Measurements from ENCODE around the gene YBX2. TPM values are rescaled to one million over a fixed set of nuclear protein-coding genes. Genes with fewer than 3 reads are reported as not detected.

YBX2 gene
- polyA plus RNA-seq, 1 experiment = 0.02 TPM

GRCh38 chr17:7289256-7290032 is 5.0 kb downstream of the YBX2 start:
- H3K27ac ChIP-seq (ENCODE audit: low read depth, low read length) = no peak overlapping the region
- TF ChIP-seq, protein P1, sequence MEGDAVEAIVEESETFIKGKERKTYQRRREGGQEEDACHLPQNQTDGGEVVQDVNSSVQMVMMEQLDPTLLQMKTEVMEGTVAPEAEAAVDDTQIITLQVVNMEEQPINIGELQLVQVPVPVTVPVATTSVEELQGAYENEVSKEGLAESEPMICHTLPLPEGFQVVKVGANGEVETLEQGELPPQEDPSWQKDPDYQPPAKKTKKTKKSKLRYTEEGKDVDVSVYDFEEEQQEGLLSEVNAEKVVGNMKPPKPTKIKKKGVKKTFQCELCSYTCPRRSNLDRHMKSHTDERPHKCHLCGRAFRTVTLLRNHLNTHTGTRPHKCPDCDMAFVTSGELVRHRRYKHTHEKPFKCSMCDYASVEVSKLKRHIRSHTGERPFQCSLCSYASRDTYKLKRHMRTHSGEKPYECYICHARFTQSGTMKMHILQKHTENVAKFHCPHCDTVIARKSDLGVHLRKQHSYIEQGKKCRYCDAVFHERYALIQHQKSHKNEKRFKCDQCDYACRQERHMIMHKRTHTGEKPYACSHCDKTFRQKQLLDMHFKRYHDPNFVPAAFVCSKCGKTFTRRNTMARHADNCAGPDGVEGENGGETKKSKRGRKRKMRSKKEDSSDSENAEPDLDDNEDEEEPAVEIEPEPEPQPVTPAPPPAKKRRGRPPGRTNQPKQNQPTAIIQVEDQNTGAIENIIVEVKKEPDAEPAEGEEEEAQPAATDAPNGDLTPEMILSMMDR (IDR thresholded peaks at IDR 0.05; ENCODE audit: low read depth, low read length) = no peak
- no peak overlapping the region for H3K4me3 ChIP-seq (ENCODE audit: low read depth, low read length)
- no peak for DNase-seq (ENCODE audit: low read depth, low spot score)
- ChIA-PET CTCF (interaction anchor here (0.6 kb wide), 1 partner anchor 244 kb away, joined by 6 read pairs; no protein-coding TSS in a partner anchor), POLR2A (interaction anchor here (0.6 kb wide), 1 partner anchor 237 kb away, joined by 3 read pairs; no protein-coding TSS in a partner anchor)
- no peaks in the 10 kb centered on the region; the same call in 1 of the 2 replicates for H3K9me3 ChIP-seq (ENCODE audit: control insufficient read depth, insufficient read depth, low read length)
- peaks cover 77% of the 10 kb centered on the region for H3K27me3 ChIP-seq (ENCODE audit: control insufficient read depth, insufficient read depth, low read length)

DNA sequence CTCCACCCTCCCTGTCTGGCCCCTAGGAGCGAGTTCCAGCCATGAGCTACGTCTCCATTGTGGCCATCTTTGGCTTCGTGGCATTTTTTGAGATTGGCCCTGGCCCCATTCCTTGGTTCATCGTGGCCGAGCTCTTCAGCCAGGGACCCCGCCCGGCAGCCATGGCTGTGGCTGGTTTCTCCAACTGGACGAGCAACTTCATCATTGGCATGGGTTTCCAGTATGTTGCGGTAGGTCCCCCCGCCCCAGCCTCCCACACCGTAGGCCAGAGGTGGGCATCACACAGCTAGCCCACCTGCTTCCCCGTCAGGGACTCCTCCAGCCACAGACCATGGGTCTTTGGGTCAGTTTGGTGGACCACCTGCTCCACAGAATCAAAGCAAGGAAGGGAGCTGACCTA is 8.8 kb downstream of the YBX2 start:
- no peak for DNase-seq (ENCODE audit: low read depth, low spot score)
- TF ChIP-seq, protein P1 (IDR thresholded peaks at IDR 0.05; ENCODE audit: low read depth, low read length) = no peak
- ChIA-PET CTCF (interaction anchor here (1.4 to 3.4 kb wide), 2 partner anchors 11 to 275 kb away, joined by 5 to 17 read pairs; no protein-coding TSS in a partner anchor), POLR2A (no interaction called here)
- no peaks in the 10 kb centered on the region; the same call in 1 of the 2 replicates for H3K9me3 ChIP-seq (ENCODE audit: control insufficient read depth, insufficient read depth, low read length)
- H3K27me3 ChIP-seq (ENCODE audit: control insufficient read depth, insufficient read depth, low read length) = peaks cover 71% of the 10 kb centered on the region
- H3K4me3 ChIP-seq (ENCODE audit: low read depth, low read length) = no peak overlapping the region
- no peak overlapping the region for H3K27ac ChIP-seq (ENCODE audit: low read depth, low read length)

DNA sequence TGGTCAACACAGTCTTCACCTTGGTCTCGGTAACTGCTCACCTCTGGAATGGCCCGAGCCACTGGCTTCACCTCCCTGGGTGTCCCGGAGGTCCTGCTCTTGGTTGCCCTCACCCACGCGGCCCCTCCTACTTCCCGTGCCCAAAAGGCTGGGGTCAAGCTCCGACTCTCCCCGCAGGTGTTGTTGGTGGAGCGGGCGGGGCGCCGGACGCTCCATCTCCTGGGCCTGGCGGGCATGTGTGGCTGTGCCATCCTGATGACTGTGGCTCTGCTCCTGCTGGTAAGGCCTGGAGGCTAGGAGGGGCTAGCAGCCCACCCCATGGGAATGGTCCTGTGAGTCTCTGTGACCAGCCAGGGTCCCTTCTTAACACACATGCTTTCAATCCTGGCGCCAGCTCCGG is 9.5 kb downstream of the YBX2 start:
- DNase-seq (ENCODE audit: low read depth, low spot score) = no peak

DNA sequence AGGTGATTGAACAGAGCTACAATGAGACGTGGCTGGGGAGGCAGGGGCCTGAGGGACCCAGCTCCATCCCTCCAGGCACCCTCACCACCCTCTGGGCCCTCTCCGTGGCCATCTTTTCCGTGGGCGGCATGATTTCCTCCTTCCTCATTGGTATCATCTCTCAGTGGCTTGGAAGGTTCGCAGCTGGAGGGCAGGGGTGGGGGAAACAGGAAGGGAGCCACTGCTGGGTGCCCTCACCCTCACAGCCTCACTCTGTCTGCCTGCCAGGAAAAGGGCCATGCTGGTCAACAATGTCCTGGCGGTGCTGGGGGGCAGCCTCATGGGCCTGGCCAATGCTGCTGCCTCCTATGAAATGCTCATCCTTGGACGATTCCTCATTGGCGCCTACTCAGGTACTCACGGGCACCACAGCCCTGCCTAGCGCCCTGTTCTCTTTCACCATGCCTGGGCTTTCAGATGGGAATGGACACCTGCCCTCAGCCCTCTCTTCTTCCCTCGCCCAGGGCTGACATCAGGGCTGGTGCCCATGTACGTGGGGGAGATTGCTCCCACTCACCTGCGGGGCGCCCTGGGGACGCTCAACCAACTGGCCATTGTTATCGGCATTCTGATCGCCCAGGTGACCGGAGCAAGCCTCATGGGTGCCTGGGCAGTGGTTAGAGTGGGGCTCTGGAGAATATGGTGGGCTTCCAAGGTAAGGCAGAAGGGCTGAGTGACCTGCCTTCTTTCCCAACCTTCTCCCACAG is 10.8 kb downstream of the YBX2 start:
- ChIA-PET POLR2A (no interaction called here), CTCF (interaction anchor here (1.6 to 5.0 kb wide), 2 partner anchors 13 to 66 kb away, joined by 3 to 65 read pairs; no protein-coding TSS in a partner anchor)
- DNase-seq (ENCODE audit: low read depth, low spot score) = no peak
- Histone ChIP-seq H3K9me3 (ENCODE audit: control insufficient read depth, insufficient read depth, low read length) (no peaks in the 10 kb centered on the region; the same call in 1 of the 2 replicates), H3K4me3 (ENCODE audit: low read depth, low read length) (no peak overlapping the region), H3K27ac (ENCODE audit: low read depth, low read length) (no peak overlapping the region), H3K27me3 (ENCODE audit: control insufficient read depth, insufficient read depth, low read length) (peaks cover 54% of the 10 kb centered on the region)
- TF ChIP-seq, protein P1 (IDR thresholded peaks at IDR 0.05; ENCODE audit: low read depth, low read length) = no peak

More for the DNA sequence above, 9.5 kb downstream of the YBX2 start:
- CTCF ChIA-PET = interaction anchor here (1.4 to 3.4 kb wide), 2 partner anchors 11 to 275 kb away, joined by 5 to 17 read pairs; no protein-coding TSS in a partner anchor
- Histone ChIP-seq H3K9me3 (ENCODE audit: control insufficient read depth, insufficient read depth, low read length) (no peaks in the 10 kb centered on the region; the same call in 1 of the 2 replicates), H3K27me3 (ENCODE audit: control insufficient read depth, insufficient read depth, low read length) (peaks cover 64% of the 10 kb centered on the region), H3K4me3 (ENCODE audit: low read depth, low read length) (no peak overlapping the region), H3K27ac (ENCODE audit: low read depth, low read length) (no peak overlapping the region)
- POLR2A ChIA-PET = no interaction called here
- TF ChIP-seq, protein P1 (IDR thresholded peaks at IDR 0.05; ENCODE audit: low read depth, low read length) = no peak
